HepG2 (cell line): ENCODE data around the gene STOML2. TPM values are rescaled to one million over a fixed set of nuclear protein-coding genes. Genes with fewer than 3 reads are reported as not detected.

ENCODE experiments used
- CBX5 ChIP-seq: sonication (generic); formaldehyde crosslinking; IDR thresholded peaks from 2 replicates; pipeline ENCODE4 v1.4.0; 2020; ENCODE audit warnings: missing genetic modification reagents, borderline replicate concordance
- MAFK ChIP-seq, 2 experiments: IDR thresholded peaks in 1 of 2; conservative IDR thresholded peaks in 1 of 2; 2 replicates each; pipeline ENCODE4 v1.6.1; 2011; ENCODE audit warnings: improper control_type of control experiment in 2 of 2, low read length in 2 of 2
- POLR2G ChIP-seq: fragments of 200-400 bp; formaldehyde crosslinking; IDR thresholded peaks from 2 replicates; pipeline ENCODE4 v1.6.1; 2018; ENCODE audit warnings: mild to moderate bottlenecking, low read depth, low read length, moderate library complexity
- RFX1 ChIP-seq: fragments of 450-650 bp; IDR thresholded peaks from 2 replicates; pipeline ENCODE4 v1.6.1; 2017
- SOX13 ChIP-seq, 3 experiments: fragments of 450-650 bp in 1 of 3; sonication (generic) in 1 of 3; formaldehyde crosslinking in 1 of 3; IDR thresholded peaks in 2 of 3; conservative IDR thresholded peaks in 1 of 3; 2 replicates each; pipeline versions ENCODE4 v1.5.0 to v1.6.1; 2016 to 2020; ENCODE audit warnings: antibody characterized with exemption in 1 of 3, mild to moderate bottlenecking in 1 of 3, missing compliant biosample characterization in 1 of 3, missing genetic modification reagents in 1 of 3, moderate library complexity in 1 of 3
- SOX6 ChIP-seq, 2 experiments: fragments of 450-650 bp in 1 of 2; sonication (generic) in 1 of 2; formaldehyde crosslinking in 1 of 2; IDR thresholded peaks; 2 replicates each; pipeline versions ENCODE4 v1.4.0 to v1.6.1; 2017 to 2020; ENCODE audit warnings: antibody characterized with exemption in 1 of 2, mild to moderate bottlenecking in 1 of 2, missing genetic modification reagents in 1 of 2
- SP140L ChIP-seq: sonication (generic); formaldehyde crosslinking; IDR thresholded peaks from 2 replicates; pipeline ENCODE4 v1.4.0; 2020; ENCODE audit warnings: missing genetic modification reagents, borderline replicate concordance
- SRSF9 ChIP-seq: fragments of 200-400 bp; formaldehyde crosslinking; IDR thresholded peaks from 2 replicates; pipeline ENCODE4 v1.6.1; 2018; ENCODE audit warnings: borderline replicate concordance, mild to moderate bottlenecking, low read depth, low read length; ENCODE audit not compliant: insufficient read depth, poor library complexity, severe bottlenecking
- ZFP41 ChIP-seq: sonication (generic); formaldehyde crosslinking; IDR thresholded peaks from 2 replicates; pipeline ENCODE4 v1.4.0; 2020; ENCODE audit warnings: mild to moderate bottlenecking, missing genetic modification reagents, borderline replicate concordance
- ZNF20 ChIP-seq: sonication (generic); formaldehyde crosslinking; IDR thresholded peaks from 2 replicates; pipeline ENCODE4 v1.4.0; 2020; ENCODE audit warnings: mild to moderate bottlenecking, moderate library complexity, missing genetic modification reagents
- ZNF496 ChIP-seq: sonication (generic); formaldehyde crosslinking; IDR thresholded peaks from 2 replicates; pipeline ENCODE4 v1.8.1; 2023; ENCODE audit warnings: mild to moderate bottlenecking, moderate library complexity, missing genetic modification reagents; ENCODE audit not compliant: insufficient replicate concordance
- ZNF652 ChIP-seq: IDR thresholded peaks from 2 replicates; pipeline ENCODE4 v1.6.1; 2016; ENCODE audit warnings: low read depth, borderline replicate concordance
- ZSCAN9 ChIP-seq: IDR thresholded peaks from 2 replicates; pipeline ENCODE4 v1.6.1; 2016; ENCODE audit warnings: borderline replicate concordance
- polyA plus RNA-seq, 8 experiments: library from polyadenylated mRNA; depleted of rRNA in 3 of 8; stranded (reverse) in 7 of 8; unstranded in 1 of 8; fragments of >200 nt; fragmentation: Illumina TruSeq in 4 of 8; extraction: Trizol in 4 of 8; gene quantifications; 2 replicates each; pipeline versions ENCODE4 v1.2.1 to v1.2.3, GENCODE V29; 2011 to 2016; ENCODE audit warnings: low read depth in 4 of 8, missing spikeins in 1 of 8, mixed read lengths in 1 of 8; ENCODE audit not compliant: insufficient read depth in 1 of 8
- total RNA-seq, 5 experiments: library from RNA; depleted of rRNA; stranded (reverse); fragments of >200 nt; fragmentation: Illumina TruSeq; extraction: Trizol; gene quantifications; 2 replicates each; pipeline ENCODE4 v1.2.3, GENCODE V29; 2016; ENCODE audit warnings: low read depth in 1 of 5
- TF ChIP-seq, protein P1 (sequence below): sonication (generic); formaldehyde crosslinking; IDR thresholded peaks from 2 replicates; pipeline ENCODE4 v1.8.0; 2022; ENCODE audit warnings: mild to moderate bottlenecking, missing genetic modification reagents, borderline replicate concordance
- TF ChIP-seq, protein P2 (sequence below): IDR thresholded peaks from 2 replicates; pipeline ENCODE4 v1.6.1; 2016
- TF ChIP-seq, protein P3 (sequence below): sonication (generic); formaldehyde crosslinking; IDR thresholded peaks from 2 replicates; pipeline ENCODE4 v1.9.0; 2021; ENCODE audit warnings: missing genetic modification reagents, borderline replicate concordance
- TF ChIP-seq, protein P4 (sequence below), 2 experiments: sonication (generic) in 1 of 2; formaldehyde crosslinking in 1 of 2; IDR thresholded peaks; 2 replicates each; pipeline versions ENCODE4 v1.4.0 to v1.6.1; 2016 to 2020; ENCODE audit warnings: borderline replicate concordance in 1 of 2, low read depth in 1 of 2, mild to moderate bottlenecking in 1 of 2, missing genetic modification reagents in 1 of 2

The STOML2 gene
- total and polyA plus RNA-seq, 2 of the 13 experiments (the other 11 are each of a cell fraction or from before 2014, with no cell fraction given): 245 to 250 TPM

DNA sequence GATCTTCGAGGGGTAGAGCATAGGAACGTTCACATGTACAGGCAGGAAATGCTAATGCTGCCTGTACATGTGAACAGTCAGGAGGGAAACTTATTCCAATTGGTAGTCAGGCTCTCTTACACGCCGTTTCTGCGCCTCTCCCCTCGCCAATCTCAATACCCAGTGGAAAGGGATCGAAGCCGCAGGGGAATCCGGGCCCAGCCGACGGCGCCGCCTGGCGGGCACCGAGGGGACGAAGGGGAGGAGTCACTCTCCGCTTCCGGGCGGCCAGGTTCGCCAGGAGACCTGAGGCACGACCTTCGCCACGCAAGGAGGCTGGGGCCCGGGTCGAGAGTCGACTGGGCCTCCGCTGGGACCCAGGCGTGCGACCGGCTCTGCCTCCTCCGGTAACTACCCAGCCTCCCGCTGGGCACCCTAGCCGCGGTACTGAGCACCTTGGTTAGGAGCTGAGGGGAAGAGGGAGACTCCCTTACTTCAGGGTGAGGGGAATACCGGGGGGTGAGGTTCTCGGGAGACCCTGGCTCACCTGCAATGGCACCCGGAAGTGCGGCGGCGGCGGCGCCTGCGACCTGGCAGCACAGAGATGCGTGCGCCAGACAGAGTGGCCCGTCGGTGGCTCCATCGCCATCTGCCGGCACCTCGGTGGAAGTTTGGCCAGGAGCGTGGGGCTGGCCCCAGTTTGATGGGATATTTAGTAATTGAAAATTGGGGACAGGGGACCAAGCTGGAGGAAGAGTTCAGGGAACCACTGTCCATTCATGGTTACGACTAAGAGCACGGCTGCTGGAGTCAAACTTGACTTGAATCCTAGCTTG is 6.7 kb downstream of the STOML2 start, which contains the start of gene PIGO (continued):
- TF ChIP-seq SP140L (CRISPR knock-in tag) (no peak), ZNF496 (CRISPR knock-in tag) (no peak), POLR2G (peak; percentile 97), ZFP41 (CRISPR knock-in tag) (peak; percentile 49; the same call in 1 of the 2 replicates), SOX6 (IDR thresholded peaks at IDR 0.05) (no peak), SOX6 (CRISPR knock-in tag; IDR thresholded peaks at IDR 0.05) (peak; percentile 69), MAFK (conservative IDR thresholded peaks at IDR 0.05 in 1 of 2, IDR thresholded peaks at IDR 0.05 in 1 of 2; ENCODE audit: low read length in 2 of 2) (no peak), RFX1 (no peak), ZNF20 (no peak), CBX5 (CRISPR knock-in tag) (0 out of 2 replicates have a peak, but pooled peaks have one; percentile 41), ZNF652 (CRISPR knock-in tag) (no peak; the same call in 1 of the 2 replicates), SOX13 (IDR thresholded peaks at IDR 0.05) (peak; percentile 34), SOX13 (CRISPR knock-in tag; conservative IDR thresholded peaks at IDR 0.05 in 1 of 2, IDR thresholded peaks at IDR 0.05 in 1 of 2) (no peak; a peak in 2 of 4 replicates), ZSCAN9 (CRISPR knock-in tag) (peak; percentile 78; the same call in 1 of the 2 replicates), SRSF9 (no peak)
- TF ChIP-seq, protein P1, sequence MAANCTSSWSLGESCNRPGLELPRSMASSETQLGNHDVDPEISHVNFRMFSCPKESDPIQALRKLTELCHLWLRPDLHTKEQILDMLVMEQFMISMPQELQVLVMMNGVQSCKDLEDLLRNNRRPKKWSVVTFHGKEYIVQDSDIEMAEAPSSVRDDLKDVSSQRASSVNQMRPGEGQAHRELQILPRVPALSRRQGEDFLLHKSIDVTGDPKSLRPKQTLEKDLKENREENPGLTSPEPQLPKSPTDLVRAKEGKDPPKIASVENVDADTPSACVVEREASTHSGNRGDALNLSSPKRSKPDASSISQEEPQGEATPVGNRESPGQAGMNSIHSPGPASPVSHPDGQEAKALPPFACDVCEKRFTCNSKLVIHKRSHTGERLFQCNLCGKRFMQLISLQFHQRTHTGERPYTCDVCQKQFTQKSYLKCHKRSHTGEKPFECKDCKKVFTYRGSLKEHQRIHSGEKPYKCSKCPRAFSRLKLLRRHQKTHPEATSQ (CRISPR knock-in tag): 0 out of 2 replicates have a peak, but pooled peaks have one; percentile 41
- TF ChIP-seq, protein P2, sequence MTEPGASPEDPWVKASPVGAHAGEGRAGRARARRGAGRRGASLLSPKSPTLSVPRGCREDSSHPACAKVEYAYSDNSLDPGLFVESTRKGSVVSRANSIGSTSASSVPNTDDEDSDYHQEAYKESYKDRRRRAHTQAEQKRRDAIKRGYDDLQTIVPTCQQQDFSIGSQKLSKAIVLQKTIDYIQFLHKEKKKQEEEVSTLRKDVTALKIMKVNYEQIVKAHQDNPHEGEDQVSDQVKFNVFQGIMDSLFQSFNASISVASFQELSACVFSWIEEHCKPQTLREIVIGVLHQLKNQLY (CRISPR knock-in tag): 0 out of 2 replicates have a peak, but pooled peaks have one; percentile 23
- TF ChIP-seq, protein P3, sequence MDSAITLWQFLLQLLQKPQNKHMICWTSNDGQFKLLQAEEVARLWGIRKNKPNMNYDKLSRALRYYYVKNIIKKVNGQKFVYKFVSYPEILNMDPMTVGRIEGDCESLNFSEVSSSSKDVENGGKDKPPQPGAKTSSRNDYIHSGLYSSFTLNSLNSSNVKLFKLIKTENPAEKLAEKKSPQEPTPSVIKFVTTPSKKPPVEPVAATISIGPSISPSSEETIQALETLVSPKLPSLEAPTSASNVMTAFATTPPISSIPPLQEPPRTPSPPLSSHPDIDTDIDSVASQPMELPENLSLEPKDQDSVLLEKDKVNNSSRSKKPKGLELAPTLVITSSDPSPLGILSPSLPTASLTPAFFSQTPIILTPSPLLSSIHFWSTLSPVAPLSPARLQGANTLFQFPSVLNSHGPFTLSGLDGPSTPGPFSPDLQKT (CRISPR knock-in tag): no peak
- TF ChIP-seq, protein P4, sequence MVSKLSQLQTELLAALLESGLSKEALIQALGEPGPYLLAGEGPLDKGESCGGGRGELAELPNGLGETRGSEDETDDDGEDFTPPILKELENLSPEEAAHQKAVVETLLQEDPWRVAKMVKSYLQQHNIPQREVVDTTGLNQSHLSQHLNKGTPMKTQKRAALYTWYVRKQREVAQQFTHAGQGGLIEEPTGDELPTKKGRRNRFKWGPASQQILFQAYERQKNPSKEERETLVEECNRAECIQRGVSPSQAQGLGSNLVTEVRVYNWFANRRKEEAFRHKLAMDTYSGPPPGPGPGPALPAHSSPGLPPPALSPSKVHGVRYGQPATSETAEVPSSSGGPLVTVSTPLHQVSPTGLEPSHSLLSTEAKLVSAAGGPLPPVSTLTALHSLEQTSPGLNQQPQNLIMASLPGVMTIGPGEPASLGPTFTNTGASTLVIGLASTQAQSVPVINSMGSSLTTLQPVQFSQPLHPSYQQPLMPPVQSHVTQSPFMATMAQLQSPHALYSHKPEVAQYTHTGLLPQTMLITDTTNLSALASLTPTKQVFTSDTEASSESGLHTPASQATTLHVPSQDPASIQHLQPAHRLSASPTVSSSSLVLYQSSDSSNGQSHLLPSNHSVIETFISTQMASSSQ (IDR thresholded peaks at IDR 0.05; ENCODE audit: low read depth): no peak
- TF ChIP-seq, protein P4 (CRISPR knock-in tag; IDR thresholded peaks at IDR 0.05; ENCODE audit: borderline replicate concordance): peak; percentile 82
